Activated CD4-positive, alpha-beta T cell treated with anti-CD3 and anti-CD28 coated beads, Interleukin-2, amount 10 ng/mL, durations not matched to agents 24 days and 14 days (primary cell): Measurements from ENCODE around the gene C6orf89. TPM values are rescaled to one million over a fixed set of nuclear protein-coding genes. Genes with fewer than 3 reads are reported as not detected.
A peak's percentile ranks its signal among the peaks of the same experiment; 100 is the strongest.
"Not testable (repeated sequence)": the region's sequence is repeated elsewhere in the genome, so short reads cannot be mapped to it uniquely, and the experiment has no call there.

Source experiments
- DNase-seq: peaks from one replicate; pipeline ENCODE4 v3.0.0; 2022
- H3K27ac Mint-ChIP-seq: one replicate; pipeline ENCODE4 v1.8.0; 2022; ENCODE audit warnings: mild to moderate bottlenecking, mixed read lengths
- H3K27me3 Mint-ChIP-seq: one replicate; pipeline ENCODE4 v1.8.0; 2022; ENCODE audit warnings: mixed read lengths
- H3K36me3 Mint-ChIP-seq: one replicate; pipeline ENCODE4 v1.8.0; 2022; ENCODE audit warnings: low read depth, mild to moderate bottlenecking, mixed read lengths
- H3K4me1 Mint-ChIP-seq: one replicate; pipeline ENCODE4 v1.8.0; 2021; ENCODE audit warnings: mixed read lengths
- H3K4me3 Mint-ChIP-seq: one replicate; pipeline ENCODE4 v1.8.0; 2022; ENCODE audit warnings: mild to moderate bottlenecking, moderate library complexity, mixed read lengths
- H3K9me3 Mint-ChIP-seq: one replicate; pipeline ENCODE4 v1.8.0; 2021; ENCODE audit warnings: mixed read lengths
- intact Hi-C: fragments of 100-400 bp; cut with micrococcal nuclease; formaldehyde crosslinking; loops from one replicate; pipeline ENCODE4 v1.15.1; 2023
- total RNA-seq: library from RNA; stranded (reverse); gene quantifications from 2 replicates; pipeline ENCODE4 v1.2.3, GENCODE V29; 2022

C6orf89 gene
- total RNA-seq, 1 donor from 2014 or later: 25.9 TPM

GRCh38 chr6:36886950-36887618 is 1.3 kb downstream of the C6orf89 start:
- Mint-ChIP-seq H3K9me3 (no peaks in the 10 kb centered on the region), H3K27ac (peak overlapping the region; percentile 74), H3K4me1 (peaks cover 28% of the 10 kb centered on the region), H3K36me3 (peaks cover 13% of the 10 kb centered on the region), H3K27me3 (no peaks in the 10 kb centered on the region), H3K4me3 (peak overlapping the region; percentile 89)
- no peak for DNase-seq
- intact Hi-C loops: loop anchor here (5.0 kb wide), 1 partner anchor 320 kb away; no protein-coding TSS in a partner anchor

DNA sequence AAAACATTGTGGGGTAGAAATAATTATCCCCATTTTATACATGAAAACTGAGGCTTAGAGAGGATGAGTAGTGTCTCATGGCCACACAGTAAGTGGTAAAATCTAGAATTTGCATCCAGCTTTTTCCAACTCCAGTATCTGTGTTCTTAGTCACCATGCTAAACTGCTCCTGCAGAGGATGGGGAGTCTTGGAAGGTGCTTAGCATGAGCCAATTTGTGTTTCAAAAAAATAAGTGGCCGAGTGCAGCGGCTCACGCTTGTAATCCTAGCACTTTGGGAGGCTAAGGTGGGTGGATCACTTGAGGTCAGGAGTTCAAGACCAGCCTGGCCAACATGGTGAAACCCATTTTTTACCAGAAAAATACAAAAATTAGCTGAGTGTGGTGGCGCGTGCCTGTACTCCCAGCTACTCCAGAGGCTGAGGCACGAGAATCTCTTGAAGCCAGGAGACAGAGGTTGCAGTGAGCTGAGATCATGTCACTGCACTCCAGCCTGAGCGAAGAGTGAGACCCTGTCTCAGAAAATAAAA is 2.4 kb downstream of the C6orf89 start:
- Mint-ChIP-seq H3K27ac (no peak overlapping the region), H3K27me3 (no peaks in the 10 kb centered on the region), H3K36me3 (peaks cover 20% of the 10 kb centered on the region), H3K4me3 (no peak overlapping the region), H3K4me1 (peaks cover 30% of the 10 kb centered on the region), H3K9me3 (no peaks in the 10 kb centered on the region)
- DNase-seq: no peak
- intact Hi-C loops: loop anchor here (5.0 kb wide), 1 partner anchor 319 kb away; no protein-coding TSS in a partner anchor

DNA sequence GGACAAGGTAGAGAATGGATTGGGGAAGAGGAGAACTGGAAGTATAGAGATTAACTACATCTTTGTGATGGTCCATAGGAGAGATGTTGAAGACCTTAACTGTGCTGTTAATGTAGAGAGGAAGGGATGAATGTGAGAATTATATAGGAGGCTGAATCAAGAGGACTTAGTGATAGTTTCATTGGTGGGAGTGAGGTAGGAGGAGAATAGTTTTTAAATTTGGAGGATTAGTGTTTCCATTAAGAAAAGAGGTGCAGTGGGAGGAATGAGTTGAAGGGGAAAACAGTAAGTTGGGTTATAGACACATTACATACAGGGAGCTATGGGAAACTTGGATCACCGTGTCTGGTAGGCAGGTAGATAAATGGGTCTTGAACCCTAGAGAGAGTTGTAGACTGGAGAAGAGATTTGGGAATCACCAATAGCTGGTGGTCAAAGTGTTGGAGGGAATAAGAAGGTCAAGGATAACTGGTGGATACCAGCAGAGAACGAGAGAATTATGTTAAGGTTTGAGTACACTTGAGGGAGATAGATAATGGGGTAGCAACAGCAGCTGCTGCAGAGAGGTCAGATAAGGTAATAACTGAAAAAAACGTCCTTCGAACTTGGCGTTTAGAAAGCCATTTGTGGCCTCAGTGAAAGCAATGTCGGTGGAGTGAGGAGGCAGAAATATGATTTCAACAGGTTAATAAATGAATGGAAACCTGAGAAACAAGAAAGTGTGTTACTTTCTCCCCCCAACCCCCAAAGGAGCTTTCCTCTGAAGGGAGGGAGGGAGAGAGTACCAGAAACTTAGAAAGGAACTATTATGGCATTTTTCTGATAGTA is 3.1 kb downstream of the C6orf89 start:
- no peak for DNase-seq
- intact Hi-C loops: loop anchor here (5.0 kb wide), 1 partner anchor 318 kb away; no protein-coding TSS in a partner anchor
- Mint-ChIP-seq H3K27me3 (no peaks in the 10 kb centered on the region), H3K36me3 (peaks cover 22% of the 10 kb centered on the region), H3K4me1 (peaks cover 30% of the 10 kb centered on the region), H3K4me3 (no peak overlapping the region), H3K9me3 (no peaks in the 10 kb centered on the region), H3K27ac (no peak overlapping the region)

GRCh38 chr6:36890112-36890663 is 4.4 kb downstream of the C6orf89 start:
- no peaks in the 10 kb centered on the region for H3K9me3 Mint-ChIP-seq
- H3K4me3 Mint-ChIP-seq: no peak overlapping the region
- no peak for DNase-seq
- no peak overlapping the region for H3K27ac Mint-ChIP-seq
- peaks cover 32% of the 10 kb centered on the region for H3K36me3 Mint-ChIP-seq
- no peaks in the 10 kb centered on the region for H3K27me3 Mint-ChIP-seq
- intact Hi-C loops: no loop called here
- peaks cover 28% of the 10 kb centered on the region for H3K4me1 Mint-ChIP-seq

DNA sequence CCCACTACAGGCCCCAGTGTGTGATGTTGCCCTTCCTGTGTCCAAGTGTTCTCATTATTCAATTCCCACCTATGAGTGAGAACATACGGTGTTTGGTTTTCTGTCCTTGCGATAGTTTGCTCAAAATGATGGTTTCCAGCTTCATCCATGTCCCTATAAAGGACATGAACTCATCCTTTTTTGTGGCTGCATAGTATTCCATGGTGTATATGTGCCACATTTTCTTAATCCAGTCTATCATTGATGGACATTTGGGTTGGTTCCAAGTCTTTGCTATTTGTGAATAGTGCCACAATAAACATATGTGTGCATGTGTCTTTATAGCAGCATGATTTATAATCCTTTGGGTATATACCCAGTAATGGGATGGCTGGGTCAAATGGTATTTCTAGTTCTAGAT is 5.4 kb downstream of the C6orf89 start:
- H3K27me3 Mint-ChIP-seq, intact Hi-C loops, DNase-seq, H3K4me3 Mint-ChIP-seq, H3K9me3 Mint-ChIP-seq, H3K27ac Mint-ChIP-seq: not testable (repeated sequence)
- Mint-ChIP-seq H3K36me3 (peaks cover 36% of the 10 kb centered on the region), H3K4me1 (peaks cover 24% of the 10 kb centered on the region)

GRCh38 chr6:36893976-36894932 is 8.5 kb downstream of the C6orf89 start:
- DNase-seq: no peak
- Mint-ChIP-seq H3K9me3 (no peaks in the 10 kb centered on the region), H3K27me3 (no peaks in the 10 kb centered on the region), H3K4me1 (peaks cover 9% of the 10 kb centered on the region), H3K36me3 (peaks cover 36% of the 10 kb centered on the region), H3K4me3 (no peak overlapping the region), H3K27ac (no peak overlapping the region)
- intact Hi-C loops: no loop called here

DNA sequence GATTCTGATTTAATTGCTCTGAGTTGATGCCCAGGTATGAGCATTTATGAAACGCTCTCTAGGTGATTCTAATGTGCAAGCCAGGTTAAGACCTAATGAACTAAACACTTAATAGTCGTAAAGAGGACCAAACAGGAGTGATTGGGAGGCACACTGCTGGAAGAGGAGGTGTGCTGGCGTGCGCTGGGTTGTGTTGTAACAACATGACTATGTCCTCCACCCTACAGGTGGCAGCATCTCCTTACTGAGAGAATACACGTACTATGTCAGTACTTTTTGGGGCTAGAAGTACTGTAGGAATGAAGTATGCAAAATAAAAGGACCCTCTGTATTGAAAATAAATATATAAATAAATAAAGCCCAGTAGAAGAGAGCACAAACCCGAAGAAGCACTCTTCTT is 11.9 kb downstream of the C6orf89 start:
- Mint-ChIP-seq H3K4me1 (peaks cover 7% of the 10 kb centered on the region), H3K27ac (no peak overlapping the region), H3K4me3 (no peak overlapping the region), H3K9me3 (no peaks in the 10 kb centered on the region), H3K36me3 (peaks cover 41% of the 10 kb centered on the region), H3K27me3 (no peaks in the 10 kb centered on the region)
- DNase-seq: peak; percentile 79
- intact Hi-C loops: no loop called here

- H3K27me3 Mint-ChIP-seq: no peaks in the 10 kb centered on the region
- peaks cover 60% of the 10 kb centered on the region for H3K36me3 Mint-ChIP-seq
- intact Hi-C loops: no loop called here
- no peak overlapping the region for H3K27ac Mint-ChIP-seq
- DNase-seq: no peak
- H3K4me3 Mint-ChIP-seq: no peak overlapping the region
- peaks cover 30% of the 10 kb centered on the region for H3K4me1 Mint-ChIP-seq
- no peaks in the 10 kb centered on the region for H3K9me3 Mint-ChIP-seq
Measured at GRCh38 chr6:36904114-36904513, 18.4 kb downstream of the C6orf89 start.

DNA sequence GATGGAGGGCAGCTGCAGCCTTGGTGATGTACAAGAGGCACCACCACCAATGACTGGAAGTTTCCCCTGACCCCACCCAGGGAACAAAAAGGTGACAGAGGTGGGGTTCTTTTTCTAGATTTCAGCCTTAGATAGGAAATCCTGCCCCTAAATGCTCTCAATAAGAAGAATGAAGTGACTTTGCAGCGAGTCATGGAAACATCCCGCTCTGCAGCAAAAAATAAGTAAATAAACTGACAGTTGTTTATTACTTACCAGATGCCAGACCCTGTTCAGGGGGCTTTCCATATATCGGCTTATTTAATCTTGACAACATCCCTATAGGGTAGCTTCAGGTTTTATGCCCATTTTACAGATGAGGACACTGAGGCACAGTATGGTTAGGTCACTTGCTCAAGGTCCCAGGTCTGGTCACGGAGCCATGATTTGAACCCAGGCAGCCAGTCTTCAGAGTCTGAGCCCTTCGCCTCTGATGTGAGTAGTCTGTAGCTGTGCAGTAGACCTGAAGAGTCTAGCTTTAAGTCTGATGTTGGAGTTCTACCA is 19.2 kb downstream of the C6orf89 start:
- Mint-ChIP-seq H3K4me1 (peaks cover 27% of the 10 kb centered on the region), H3K27me3 (no peaks in the 10 kb centered on the region), H3K4me3 (no peak overlapping the region), H3K27ac (no peak overlapping the region), H3K36me3 (peaks cover 60% of the 10 kb centered on the region), H3K9me3 (no peaks in the 10 kb centered on the region)
- intact Hi-C loops: no loop called here
- no peak for DNase-seq

- Mint-ChIP-seq H3K9me3 (no peaks in the 10 kb centered on the region), H3K27me3 (no peaks in the 10 kb centered on the region), H3K4me1 (peaks cover 38% of the 10 kb centered on the region), H3K4me3 (no peak overlapping the region), H3K36me3 (peaks cover 58% of the 10 kb centered on the region), H3K27ac (no peak overlapping the region)
- intact Hi-C loops: no loop called here
- no peak for DNase-seq
Measured at GRCh38 chr6:36906539-36907325, 21.0 kb downstream of the C6orf89 start.

DNA sequence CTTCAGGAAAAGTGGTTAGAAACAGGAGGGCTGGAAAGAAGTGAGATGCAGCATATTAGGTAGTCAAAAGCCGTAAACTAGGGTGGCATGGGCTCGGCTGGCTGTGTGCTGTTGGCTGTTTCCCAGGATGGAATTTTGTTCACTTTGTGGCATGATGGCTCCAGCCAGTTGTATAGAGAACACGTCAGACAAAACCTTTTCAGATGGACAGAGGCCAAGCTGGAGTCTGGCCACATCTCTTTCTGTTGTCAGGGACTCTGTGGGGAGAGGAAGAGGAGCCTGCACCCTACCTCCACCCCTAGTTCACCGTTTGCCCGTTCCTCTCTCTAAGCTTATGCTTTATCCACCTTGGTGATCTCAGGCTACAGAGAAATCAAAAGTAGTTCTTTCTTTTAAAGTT is 22.0 kb downstream of the C6orf89 start:
- peaks cover 47% of the 10 kb centered on the region for H3K4me1 Mint-ChIP-seq
- intact Hi-C loops: no loop called here
- no peaks in the 10 kb centered on the region for H3K27me3 Mint-ChIP-seq
- no peak overlapping the region for H3K4me3 Mint-ChIP-seq
- DNase-seq: no peak
- no peak overlapping the region for H3K27ac Mint-ChIP-seq
- H3K36me3 Mint-ChIP-seq: peaks cover 54% of the 10 kb centered on the region
- H3K9me3 Mint-ChIP-seq: no peaks in the 10 kb centered on the region

DNA sequence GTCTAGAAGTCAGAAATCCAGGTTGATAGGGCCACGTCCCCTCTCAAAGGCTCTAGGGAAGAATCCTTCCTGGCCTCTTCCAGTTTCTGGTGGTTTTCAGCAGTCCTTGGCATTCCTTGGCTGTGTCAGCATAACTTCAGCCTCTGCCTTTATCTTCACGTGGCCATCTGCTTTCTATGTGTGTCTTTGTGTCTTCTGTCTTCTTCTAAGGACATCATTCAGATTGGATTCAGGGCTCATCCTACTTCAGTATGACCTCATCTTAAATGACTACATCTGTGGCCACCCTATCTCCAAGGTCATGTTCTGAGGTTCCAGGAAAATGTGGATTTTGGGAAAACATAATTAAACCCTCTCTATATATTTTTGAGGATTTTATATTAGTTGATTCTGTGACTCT is 23.0 kb downstream of the C6orf89 start:
- intact Hi-C loops: no loop called here
- H3K27me3 Mint-ChIP-seq: no peaks in the 10 kb centered on the region
- H3K4me1 Mint-ChIP-seq: peaks cover 53% of the 10 kb centered on the region
- DNase-seq: no peak
- H3K9me3 Mint-ChIP-seq: no peaks in the 10 kb centered on the region
- no peak overlapping the region for H3K27ac Mint-ChIP-seq
- H3K4me3 Mint-ChIP-seq: no peak overlapping the region
- peaks cover 47% of the 10 kb centered on the region for H3K36me3 Mint-ChIP-seq
